ENCODE data around the gene HOXA11.

DNA sequence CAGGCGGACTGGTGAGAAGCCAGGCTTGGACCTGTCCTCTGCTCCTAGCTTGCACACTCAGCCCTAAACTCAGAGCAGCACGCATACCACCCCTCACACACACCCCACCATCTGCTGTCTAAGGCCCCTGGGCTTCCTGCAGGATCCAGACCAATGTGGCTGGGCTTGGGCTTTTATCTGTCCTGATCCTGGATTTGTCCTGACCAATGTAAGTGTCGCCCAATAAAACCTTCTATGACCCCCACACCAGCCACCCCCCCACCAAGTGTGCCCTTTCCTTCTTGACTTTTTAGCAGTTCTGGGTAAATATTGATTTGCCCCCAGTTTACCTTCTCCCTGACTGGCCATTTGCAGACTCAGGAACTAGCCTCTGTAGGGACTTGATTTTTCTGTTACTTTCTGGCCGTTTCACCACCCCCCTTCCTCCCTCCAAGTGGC is 16.6 kb upstream of the HOXA11 start:
- TF ChIP-seq MXI1 (IDR thresholded peaks at IDR 0.05; ENCODE audit: low read depth, low read length) (no peak), FOXM1 (IDR thresholded peaks at IDR 0.05; ENCODE audit: low read depth, low read length) (no peak), ZNF274 (IDR thresholded peaks at IDR 0.05; ENCODE audit: insufficient read depth, insufficient read length) (no peak)
- TF ChIP-seq, protein P1, sequence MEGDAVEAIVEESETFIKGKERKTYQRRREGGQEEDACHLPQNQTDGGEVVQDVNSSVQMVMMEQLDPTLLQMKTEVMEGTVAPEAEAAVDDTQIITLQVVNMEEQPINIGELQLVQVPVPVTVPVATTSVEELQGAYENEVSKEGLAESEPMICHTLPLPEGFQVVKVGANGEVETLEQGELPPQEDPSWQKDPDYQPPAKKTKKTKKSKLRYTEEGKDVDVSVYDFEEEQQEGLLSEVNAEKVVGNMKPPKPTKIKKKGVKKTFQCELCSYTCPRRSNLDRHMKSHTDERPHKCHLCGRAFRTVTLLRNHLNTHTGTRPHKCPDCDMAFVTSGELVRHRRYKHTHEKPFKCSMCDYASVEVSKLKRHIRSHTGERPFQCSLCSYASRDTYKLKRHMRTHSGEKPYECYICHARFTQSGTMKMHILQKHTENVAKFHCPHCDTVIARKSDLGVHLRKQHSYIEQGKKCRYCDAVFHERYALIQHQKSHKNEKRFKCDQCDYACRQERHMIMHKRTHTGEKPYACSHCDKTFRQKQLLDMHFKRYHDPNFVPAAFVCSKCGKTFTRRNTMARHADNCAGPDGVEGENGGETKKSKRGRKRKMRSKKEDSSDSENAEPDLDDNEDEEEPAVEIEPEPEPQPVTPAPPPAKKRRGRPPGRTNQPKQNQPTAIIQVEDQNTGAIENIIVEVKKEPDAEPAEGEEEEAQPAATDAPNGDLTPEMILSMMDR (IDR thresholded peaks at IDR 0.05 in 2 of 3, conservative IDR thresholded peaks at IDR 0.05 in 1 of 3; ENCODE audit: control insufficient read depth in 2 of 3, extremely low read depth in 1 of 3, insufficient read depth in 1 of 3, low read depth in 3 of 3, low read length in 3 of 3) = no peak
